IPS-18c (cell line): ENCODE measurements around the gene ZRANB1.
"Not testable (repeated sequence)": the region's sequence is repeated elsewhere in the genome, so short reads cannot be mapped to it uniquely, and the experiment has no call there.

Source experiments
- H3K4me3 ChIP-seq: 2 replicates; pipeline ENCODE4 v1.7.0; 2013; ENCODE audit warnings: low read depth, mild to moderate bottlenecking, low read length, moderate library complexity; ENCODE audit not compliant: insufficient read depth
- H3K9me3 ChIP-seq: one replicate; pipeline ENCODE4 v1.6.1; 2013; ENCODE audit warnings: mild to moderate bottlenecking, low read length, moderate library complexity; ENCODE audit not compliant: control insufficient read depth, insufficient read depth

The ZRANB1 gene

DNA sequence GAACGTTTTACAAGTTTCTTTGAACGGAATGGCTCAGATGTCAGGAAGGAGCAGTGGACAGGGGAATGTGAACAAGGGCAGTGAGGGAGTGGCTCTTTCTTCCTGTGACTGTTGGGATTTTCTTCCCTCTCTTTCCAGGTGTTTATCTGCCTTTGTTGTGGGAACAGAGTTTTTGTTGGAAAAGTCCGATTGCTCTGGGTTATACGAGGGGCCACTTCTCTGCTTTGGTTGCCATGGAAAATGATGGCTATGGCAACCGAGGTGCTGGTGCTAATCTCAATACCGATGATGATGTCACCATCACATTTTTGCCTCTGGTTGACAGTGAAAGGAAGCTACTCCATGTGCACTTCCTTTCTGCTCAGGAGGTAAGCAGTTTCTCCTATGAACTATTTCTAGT lies 41.4 kb downstream of the ZRANB1 start:
- no peaks in the 10 kb centered on the region for H3K9me3 ChIP-seq
- no peak overlapping the region for H3K4me3 ChIP-seq

DNA sequence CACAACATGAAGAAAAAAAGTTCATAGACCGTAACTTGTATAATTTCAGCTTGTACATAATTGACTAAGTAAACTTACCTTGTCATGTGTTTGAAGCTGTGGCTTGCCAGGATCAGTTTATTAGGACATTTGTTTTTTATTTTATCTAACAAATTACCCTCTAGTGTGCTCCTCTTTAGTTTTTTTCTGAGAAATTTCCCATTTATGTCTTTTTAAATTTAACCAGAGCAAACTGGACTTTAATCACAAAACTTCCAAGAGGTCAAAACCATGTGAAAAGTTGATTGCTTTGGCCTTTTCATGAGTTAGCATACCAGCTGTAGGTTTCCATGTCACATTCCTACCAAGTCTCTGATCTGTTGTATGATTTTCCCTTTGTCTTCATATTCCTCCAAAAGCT lies 42.5 kb downstream of the ZRANB1 start:
- H3K4me3 ChIP-seq: no peak overlapping the region
- no peaks in the 10 kb centered on the region for H3K9me3 ChIP-seq

DNA sequence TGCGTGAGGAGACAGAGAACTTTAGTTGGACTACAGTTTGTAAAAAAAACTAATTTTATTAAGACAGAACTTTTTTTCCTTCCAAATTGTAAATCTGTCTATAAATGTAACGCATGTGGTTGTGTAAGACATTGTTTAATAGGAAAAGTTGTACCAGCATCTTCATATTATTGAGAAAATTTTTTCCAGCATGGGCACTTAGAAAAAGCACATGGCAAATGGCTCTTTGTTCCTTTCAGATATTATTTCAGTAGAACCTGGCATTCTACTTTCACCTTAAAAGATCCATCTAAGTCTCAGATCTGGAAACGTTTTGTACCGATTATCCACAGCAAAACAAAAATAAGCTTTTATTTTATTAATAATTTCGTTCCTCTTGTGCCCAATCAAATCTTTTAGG lies 43.2 kb downstream of the ZRANB1 start:
- Histone ChIP-seq H3K4me3 (no peak overlapping the region), H3K9me3 (no peaks in the 10 kb centered on the region)

DNA sequence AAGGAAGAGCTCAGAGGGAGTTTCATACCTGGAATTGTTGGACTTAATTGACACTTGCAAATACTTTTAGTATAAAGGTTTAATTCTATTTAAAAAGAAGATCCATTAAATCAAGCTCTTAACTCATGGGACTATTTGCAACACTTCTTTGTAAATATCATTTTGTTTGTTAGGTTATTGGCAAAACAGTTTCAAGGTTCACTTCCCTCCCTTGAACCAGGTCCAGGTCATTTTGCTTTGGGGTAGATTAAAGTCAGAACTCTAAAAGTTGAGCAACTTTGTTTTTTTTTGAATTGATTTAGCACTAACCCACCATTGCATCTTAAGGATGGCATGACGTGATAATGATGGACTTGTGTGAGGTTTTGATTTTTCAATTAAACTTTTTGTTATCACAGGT lies 45.9 kb downstream of the ZRANB1 start:
- H3K4me3 ChIP-seq: no peak overlapping the region
- no peaks in the 10 kb centered on the region for H3K9me3 ChIP-seq

DNA sequence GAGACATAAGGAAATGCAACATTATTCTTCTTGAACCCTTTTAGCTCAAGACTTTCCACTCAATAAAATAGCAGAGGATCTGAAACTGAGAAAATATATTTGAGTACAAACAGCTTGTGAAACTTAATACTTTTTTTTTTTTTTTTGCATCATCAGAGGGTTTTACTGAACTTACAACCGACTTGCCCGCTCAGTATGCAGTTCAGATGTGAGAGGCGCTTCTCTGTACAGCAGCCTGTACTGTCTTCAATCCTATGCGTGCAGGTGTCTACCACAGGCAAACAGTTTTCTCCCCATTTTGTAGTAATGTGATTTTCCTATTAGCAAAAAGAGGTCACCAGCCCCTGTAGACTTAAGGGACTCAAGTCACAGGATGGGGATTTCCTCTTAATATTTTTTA lies 46.8 kb downstream of the ZRANB1 start:
- not testable (repeated sequence) for H3K4me3 ChIP-seq

DNA sequence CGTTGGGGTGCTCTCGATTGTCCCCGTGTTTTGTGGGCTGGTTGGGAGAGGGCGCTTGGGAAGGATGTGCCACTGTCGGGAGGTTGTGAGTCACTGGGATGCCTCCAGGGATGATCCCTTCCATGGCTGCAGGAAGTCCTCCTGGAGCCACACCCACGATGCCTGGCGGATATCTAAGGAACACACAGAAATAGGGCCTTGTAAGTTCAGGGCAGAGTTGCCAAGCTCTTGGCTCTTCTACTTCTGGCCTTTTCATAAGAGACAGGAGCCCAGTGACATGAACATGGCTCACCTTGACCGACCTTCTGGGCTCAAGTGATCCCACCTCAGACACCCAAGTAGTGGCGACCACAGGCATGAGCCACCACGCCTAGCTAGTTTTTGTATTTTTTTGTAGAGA lies 47.6 kb downstream of the ZRANB1 start:
- Histone ChIP-seq H3K9me3 (no peaks in the 10 kb centered on the region), H3K4me3 (no peak overlapping the region)

More for the DNA sequence above, 46.8 kb downstream of the ZRANB1 start:
- H3K9me3 ChIP-seq: not testable (repeated sequence)

DNA sequence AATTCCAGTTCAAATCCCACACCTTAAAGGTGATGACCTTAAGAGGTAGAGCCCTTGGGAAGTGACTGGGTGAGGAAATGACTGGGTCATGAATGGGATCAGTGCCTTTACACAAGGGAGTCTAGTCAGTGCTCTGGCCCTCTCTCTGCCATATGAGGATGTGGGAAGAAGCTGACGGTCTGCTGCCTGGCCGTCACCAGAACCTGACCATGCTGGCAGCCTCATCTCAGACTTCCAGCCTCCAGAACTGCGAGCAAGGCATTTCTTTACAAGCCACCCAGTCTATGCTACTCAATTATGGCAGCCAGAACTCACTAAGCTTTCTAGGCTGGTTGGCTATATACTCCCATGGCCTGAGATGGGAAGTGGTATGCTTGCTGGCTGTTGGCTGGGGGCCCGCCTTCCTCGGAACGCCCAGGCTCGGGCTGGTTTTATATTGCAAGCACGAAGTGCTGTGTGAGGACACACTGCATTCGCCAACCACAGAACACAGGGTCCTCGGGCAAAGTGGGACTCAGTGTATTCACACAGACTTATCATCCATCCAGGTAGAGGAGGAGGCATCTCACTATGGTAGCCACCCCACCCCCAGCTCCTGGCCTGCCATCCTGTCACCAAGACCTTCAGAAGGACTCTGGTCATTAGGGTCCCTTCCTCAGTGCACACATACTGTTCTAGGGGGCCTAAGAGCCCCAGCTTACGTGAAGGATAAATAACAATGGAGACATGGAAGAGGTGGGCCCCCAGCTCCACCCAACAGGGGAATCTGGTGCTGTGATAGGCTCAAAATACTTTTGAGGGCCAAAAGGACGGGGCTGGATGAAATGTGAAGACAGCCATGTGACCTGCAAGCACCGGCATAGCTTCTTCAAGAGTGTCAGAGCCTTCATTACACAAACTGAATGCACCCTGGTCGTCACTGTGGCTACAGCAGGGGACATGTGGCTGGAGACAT lies 49.0 kb downstream of the ZRANB1 start:
- H3K4me3 ChIP-seq: no peak overlapping the region
- no peaks in the 10 kb centered on the region for H3K9me3 ChIP-seq

DNA sequence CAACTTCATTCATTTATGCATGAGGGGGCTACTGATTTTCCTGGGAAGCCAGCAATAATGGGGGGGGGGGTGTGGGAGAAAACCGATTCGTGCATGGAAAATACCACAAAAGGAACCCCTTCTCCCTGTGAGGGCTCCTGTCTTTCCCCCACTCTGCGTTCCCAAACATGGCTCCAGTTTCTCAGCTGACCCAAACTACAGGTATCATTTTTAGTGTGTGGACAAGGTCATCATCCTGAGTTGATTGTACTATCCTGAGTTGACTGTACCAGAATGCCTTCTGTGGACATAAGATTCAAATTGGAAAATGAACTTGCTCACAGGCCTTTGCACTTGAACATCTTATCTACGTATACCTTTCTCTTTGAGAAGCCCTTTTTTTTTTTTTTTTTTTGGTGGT lies 49.9 kb downstream of the ZRANB1 start:
- Histone ChIP-seq H3K4me3 (no peak overlapping the region), H3K9me3 (no peaks in the 10 kb centered on the region)

DNA sequence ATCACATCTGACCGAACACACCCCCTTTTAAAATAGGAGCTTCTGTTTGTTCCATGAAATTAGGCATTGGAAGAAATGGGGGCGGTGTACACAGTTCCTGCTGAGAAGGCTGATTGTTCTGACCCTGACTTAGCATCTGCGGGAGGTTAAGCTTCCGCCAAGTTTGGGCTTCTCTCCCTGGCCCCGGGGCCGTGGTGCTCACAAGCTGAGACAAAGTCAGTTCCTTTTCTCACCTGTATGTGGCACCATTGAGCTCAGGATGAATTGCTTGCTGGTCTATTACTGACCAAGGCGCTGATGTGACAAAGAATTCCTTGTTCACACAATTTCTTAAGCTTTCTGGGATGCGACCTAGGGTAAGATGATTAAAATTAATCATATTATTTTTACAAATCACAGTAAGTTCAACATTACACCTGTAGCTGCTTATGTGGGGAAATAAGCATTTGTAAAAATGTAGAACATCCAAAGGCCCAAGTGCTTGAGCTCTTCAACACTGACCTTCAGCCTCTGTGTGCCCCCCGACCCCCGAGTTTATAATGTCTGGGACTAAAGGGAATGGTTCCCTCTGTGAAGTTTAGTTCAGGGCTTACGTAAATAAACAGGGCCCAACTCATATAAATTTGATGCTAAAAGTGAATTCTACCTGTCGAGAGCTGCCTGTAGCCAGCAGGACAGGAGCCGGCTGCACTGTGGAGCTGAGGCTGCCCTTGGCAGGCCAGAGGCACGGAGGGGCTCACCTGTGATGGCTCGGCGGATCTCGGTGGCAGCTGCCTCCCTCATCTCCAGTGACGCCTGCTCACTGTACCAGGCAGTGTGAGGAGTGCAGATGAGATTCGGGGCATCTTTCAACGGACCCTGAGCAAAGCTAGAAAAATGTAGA lies 50.8 kb downstream of the ZRANB1 start:
- Histone ChIP-seq H3K9me3 (no peaks in the 10 kb centered on the region), H3K4me3 (no peak overlapping the region)

DNA sequence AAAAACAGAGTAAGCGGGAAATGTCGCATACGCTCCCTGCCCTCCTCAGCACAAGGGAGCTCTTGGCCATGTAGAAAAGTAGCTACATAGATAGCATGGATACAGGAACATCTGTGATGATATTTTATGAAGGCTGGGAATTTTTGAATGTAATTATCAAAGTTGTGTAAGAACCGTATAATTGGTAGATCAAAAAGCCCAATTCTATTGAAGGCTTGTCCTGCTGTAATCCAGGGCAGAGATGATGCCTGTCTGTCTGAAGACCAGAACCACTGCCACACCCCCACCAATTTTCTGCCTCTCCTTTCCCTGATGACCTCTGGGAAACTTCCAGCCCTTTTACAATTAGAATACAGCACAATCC lies 51.4 kb downstream of the ZRANB1 start:
- Histone ChIP-seq H3K9me3 (no peaks in the 10 kb centered on the region), H3K4me3 (no peak overlapping the region)

DNA sequence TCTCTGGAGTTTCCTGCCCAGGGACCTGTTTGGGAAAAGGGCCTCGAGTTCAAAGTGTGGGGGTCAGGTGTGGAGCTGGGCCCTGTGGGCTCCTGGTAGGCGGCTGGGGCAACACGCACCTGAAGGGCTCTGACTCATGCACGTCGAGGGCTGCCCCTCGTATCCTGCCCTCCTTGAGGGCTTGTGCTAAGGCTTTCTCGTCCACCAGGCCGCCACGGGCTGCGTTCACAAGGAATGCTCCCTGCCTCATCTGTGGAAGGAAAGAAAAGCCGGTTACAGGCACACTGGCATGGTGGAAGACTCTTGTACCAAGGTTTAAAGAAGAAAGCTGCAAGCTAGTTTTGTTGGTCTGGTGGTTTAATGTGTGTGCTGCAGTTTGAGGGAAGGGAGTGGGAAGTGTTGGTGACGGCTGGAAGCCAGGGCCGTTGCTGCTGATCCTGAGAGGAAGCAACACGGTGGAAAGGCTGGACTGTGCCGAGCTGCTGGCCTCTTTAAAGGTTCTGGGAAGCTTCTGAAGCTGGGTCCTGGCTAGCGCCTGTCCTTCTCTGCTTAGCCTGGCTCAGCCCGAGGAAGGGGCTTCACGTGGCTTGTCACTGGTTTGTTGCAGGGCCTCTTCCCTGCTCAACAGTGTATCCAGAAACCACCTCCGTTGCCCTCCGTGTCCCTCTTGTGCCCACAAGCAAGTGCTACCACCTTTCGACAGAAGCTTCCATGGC lies 52.0 kb downstream of the ZRANB1 start:
- no peak overlapping the region for H3K4me3 ChIP-seq

DNA sequence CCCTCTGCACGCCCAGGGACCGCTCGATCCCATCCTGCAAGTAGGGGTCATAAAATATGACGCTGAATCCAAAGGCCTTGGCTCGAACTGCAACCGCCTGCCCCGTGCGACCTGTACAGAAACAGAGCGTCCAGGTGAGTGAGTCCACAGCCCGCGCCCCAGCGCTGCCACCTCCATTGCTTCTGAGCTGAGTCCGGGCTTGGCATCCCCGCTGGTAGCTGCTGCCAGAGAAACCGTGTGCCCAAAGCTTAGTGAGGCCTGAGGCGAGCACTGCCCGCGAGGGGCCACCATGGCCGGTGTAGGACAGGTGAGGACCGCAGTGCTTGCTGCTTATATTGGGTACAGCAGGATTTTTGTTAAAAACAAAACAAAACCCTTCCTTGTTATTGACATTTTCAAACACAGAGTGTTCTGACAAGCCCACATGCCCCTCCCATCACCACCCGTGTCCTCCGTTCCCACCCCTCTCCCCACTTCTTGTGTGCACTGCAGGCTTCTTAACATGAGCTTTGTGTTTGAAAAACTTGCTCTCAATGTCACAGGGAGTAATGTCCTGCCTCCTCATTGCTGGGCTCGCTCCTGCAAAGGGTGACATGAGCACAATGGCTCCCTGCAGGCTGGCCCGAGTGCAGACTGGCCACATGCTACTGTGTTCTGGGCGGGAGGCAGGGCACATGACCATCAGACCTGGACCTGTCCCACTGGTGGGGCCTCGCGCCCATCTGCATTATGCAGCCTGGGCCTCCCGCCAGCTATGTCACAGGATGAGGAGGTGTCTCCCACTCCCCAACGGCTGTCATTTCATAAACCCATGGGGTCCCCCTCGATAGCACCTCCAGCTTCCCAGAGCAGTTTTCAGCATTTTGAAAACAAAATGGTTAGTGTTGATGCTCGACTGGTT lies 52.9 kb downstream of the ZRANB1 start:
- no peaks in the 10 kb centered on the region for H3K9me3 ChIP-seq
- H3K4me3 ChIP-seq: no peak overlapping the region

More for the DNA sequence above, 52.0 kb downstream of the ZRANB1 start:
- H3K9me3 ChIP-seq: no peaks in the 10 kb centered on the region

DNA sequence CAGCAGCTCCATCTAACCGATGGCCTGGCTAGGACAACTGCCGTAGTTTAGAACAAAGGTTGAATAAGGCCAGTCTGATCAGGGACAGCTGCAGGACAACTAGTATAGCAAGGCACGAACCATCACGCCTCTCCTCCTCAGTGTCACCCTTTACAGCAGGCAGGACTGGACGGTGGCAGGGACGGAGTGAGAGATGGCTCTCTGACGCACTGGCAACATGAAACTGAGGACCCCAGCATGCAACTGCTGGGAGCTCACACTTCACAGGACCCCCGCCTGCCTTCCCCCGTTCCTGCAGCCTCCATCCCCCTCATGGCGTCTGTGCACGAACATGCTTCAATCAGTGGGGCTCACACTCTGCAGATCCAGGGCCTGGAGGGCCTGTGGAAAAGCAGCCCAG lies 53.7 kb downstream of the ZRANB1 start:
- Histone ChIP-seq H3K4me3 (no peak overlapping the region), H3K9me3 (no peaks in the 10 kb centered on the region)

DNA sequence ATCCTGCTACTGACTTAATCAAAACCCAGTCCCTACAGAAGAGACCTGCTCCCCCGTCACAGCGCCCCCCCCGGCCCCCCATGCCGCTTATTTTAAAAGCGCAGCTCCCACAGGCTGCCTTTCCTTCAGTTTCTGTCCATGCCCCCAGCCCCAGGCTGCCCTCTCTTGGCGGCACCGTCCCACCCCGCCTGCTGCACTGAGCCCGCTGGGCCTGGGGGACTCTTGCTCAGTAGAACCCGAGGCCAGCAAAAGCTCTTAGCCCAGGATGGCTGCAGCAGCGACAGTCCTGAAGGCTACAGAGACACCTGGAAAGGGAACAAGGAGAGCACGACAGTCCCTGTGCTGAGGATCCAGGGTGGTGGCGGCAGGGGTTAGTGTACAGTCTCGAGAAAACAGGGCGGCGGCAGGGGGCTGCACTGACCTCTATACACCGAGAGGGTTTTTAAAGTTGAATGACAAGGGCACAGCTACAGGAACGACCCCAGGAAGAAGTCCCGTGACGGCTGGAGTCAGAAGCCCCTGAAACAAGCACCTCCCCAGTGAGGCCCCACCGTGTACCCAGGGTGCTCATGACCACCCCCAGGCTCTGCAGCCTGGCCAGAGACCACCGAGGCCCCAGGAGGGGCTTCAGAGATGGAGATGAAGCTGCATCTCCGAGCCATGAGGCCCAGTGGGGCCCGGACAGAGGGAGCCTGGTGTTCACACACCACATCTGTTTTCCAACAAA lies 54.4 kb downstream of the ZRANB1 start:
- Histone ChIP-seq H3K4me3 (no peak overlapping the region), H3K9me3 (no peaks in the 10 kb centered on the region)

DNA sequence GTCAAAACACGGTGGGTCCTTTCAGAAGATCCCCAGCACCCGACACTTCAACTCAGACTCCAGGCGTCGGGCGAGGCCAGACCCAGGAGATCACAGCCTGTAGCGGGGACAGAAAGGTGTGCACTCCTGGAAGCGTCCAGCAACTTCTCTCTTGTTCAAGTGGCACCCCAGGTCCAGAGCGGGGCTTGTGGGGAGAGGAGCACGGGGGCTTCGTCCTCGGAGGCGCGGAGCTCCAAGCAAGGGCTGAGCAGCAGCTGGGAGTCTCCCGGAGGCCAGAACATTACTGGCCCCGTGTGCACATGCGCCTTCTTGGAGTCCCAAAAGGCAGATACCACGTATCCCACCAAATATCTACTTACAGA lies 54.9 kb downstream of the ZRANB1 start:
- H3K9me3 ChIP-seq: no peaks in the 10 kb centered on the region
- no peak overlapping the region for H3K4me3 ChIP-seq

DNA sequence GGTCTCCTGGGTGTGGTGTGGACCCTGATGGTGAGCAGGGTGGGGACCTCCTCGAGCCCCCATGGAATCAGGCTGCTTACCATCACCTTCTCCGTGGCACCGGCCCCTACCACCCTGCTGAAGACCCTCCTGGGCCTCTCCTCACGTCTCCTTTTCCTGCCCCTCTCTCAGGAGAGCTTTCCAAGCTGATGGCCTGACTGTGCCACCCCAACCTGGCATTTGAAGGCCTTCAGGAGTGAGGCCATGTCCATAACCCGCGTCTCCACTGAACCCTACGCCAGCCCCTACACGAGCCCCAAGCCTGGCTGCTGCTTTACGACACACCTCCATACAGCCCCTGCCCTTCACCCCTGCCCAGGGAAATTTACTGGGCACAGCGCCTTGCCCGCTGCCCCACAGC lies 55.4 kb downstream of the ZRANB1 start:
- H3K9me3 ChIP-seq: no peaks in the 10 kb centered on the region
- no peak overlapping the region for H3K4me3 ChIP-seq
